ENCODE measurements around the gene CTDP1.

GRCh38 chr18:79679552-79680099 lies at the start of gene CTDP1:
- no peak for TF ChIP-seq EZH2 (IDR thresholded peaks at IDR 0.05; ENCODE audit: borderline replicate concordance, low read length)
- TF ChIP-seq, protein P1, sequence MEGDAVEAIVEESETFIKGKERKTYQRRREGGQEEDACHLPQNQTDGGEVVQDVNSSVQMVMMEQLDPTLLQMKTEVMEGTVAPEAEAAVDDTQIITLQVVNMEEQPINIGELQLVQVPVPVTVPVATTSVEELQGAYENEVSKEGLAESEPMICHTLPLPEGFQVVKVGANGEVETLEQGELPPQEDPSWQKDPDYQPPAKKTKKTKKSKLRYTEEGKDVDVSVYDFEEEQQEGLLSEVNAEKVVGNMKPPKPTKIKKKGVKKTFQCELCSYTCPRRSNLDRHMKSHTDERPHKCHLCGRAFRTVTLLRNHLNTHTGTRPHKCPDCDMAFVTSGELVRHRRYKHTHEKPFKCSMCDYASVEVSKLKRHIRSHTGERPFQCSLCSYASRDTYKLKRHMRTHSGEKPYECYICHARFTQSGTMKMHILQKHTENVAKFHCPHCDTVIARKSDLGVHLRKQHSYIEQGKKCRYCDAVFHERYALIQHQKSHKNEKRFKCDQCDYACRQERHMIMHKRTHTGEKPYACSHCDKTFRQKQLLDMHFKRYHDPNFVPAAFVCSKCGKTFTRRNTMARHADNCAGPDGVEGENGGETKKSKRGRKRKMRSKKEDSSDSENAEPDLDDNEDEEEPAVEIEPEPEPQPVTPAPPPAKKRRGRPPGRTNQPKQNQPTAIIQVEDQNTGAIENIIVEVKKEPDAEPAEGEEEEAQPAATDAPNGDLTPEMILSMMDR (conservative IDR thresholded peaks at IDR 0.05 in 1 of 2, IDR thresholded peaks at IDR 0.05 in 1 of 2; ENCODE audit: extremely low read depth in 1 of 2, insufficient read depth in 1 of 2, low read depth in 1 of 2, low read length in 2 of 2): no peak

All from mammary epithelial cell (primary cell).